Activated CD4-positive, alpha-beta T cell treated with anti-CD3 and anti-CD28 coated beads for 24 hours (primary cell): Measurements from ENCODE around the gene NBAS.
"Not testable (repeated sequence)": the region's sequence is repeated elsewhere in the genome, so short reads cannot be mapped to it uniquely, and the experiment has no call there.

Source experiments
- DNase-seq, 2 donors: peaks; one replicate each; pipeline ENCODE4 v3.0.0-alpha.2; 2020; ENCODE audit warnings: low read depth in 2 of 2

Gene NBAS

DNA sequence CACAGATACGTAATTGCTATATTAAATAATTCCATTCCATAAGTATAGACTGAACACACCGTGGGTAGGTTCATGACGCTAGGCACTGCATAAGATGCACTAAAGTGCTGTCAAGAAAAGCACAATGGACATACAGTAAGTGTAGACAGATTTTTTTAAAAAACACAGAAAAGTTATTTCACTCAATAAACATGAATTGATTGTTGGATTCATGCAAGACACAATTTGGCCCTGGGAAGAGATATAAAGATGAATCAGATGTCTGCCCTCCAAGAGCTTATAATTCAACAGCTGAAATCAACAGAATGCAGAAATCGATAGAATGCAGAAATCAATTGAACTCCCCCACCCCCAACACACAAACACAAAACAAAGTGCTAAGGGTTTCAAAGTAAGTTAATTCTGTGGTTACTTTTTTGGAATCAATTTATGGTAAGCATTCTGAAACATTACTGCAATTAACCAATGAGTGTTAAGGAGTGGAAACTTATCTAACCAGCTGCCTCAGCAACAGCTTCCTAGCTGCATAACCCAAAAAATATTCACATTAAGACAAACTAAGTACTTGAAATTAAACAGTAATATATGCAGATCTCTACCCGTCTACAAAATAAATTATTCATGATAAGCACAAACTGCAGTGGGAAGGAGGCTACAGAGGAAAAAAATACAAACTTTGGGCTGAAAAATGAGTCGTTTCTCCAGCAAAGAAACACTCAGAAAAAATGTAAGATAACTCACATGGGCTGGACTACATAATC, 1.6 kb downstream of the NBAS start:
- DNase-seq = no peak

DNA sequence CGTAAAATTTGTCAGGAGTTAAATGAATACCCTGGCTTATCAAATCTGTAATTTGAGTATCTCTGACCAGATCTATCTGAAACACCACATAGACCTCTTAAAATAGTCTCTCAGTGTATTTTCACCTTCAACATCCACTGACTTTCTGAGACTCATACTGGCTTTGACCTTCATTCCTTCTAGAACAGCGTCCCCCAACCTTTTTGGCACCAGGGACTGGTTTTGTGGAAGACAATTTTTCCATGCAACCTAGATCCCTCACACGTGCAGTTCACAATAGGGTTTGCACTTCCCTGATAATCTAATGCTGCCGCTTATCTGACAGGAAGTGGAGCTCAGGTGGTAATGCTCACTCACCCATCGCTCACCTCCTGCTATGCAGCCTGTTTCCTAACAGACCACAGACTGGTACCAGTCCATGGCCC, 3.2 kb downstream of the NBAS start:
- DNase-seq = no peak

DNA sequence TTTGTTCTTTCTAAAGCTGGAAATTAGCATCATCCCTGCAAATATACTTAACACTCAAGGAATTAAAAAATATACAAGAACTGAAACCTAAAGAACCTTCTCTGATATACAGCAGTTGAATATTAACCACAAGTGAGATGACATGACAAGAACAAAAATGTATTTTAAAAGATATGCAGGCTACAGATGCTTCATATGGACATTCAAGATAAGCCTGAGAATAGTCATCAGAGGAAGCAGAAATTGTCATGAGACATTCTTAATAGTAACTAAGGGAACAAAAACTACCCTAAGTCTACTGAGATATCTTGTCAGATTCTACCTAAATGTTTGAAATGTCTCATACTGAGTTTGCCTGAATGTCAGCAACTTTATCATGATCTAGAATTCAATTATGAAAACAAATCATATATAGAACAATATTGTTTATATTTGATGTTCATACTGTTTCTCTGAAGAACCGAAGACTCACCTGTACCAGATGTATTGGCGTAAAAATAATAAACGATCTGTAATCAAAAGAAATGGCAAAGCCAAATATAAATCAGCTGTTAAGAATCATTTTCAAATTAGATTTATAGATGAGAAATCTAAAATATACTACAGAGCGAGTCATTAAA, 4.7 kb downstream of the NBAS start:
- no peak for DNase-seq

DNA sequence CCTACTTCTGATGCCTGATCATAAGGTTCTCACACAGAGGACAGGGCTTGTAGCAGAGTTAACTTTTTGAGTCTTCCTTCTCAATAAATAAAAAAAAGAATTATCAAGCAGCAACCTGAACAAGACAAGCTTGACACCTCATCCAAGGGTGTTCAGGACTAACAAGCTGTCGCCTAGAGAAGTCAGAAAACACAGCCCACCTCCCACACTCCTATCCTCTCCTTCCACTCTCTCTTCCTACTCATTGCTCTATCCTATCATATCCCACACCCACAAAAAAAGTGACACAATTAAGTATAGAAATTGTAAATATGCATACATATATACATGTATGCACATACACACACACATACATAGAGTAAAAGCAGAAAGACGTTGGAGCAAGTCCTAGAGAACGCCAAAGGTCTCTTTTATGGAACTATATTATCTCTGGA, 5.4 kb downstream of the NBAS start:
- DNase-seq = no peak

DNA sequence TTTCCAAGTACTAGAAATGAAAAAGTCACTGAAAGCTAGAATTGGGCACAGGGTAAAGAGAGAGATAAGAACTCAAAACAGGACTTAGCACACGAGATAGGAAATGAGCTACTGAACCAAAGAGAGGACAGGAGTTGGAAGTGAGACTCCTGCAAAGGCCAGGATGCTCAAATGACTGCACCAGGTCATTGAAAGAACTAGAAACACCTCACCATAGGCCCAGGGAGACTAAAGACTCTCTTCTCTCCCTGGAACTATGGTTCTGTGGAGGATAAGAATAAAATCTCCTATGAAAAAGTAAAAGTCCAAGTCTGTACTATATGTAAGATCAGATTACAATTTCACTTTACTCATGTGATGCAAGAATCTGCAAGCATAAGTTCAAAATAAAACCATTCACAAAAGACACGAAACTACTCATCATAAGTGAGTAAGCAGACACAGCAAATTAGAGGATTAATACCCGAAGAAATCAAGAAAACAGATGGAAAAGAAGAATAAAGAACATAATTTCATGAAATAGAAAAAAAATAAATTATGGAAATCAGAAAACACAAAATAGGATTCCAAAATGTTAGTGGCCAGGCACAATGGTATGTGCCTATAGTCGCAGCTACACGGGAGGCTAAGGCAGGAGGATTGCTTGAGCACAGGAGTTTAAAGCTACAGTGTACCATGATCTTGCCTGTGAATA, 6.5 kb downstream of the NBAS start:
- DNase-seq = no peak

DNA sequence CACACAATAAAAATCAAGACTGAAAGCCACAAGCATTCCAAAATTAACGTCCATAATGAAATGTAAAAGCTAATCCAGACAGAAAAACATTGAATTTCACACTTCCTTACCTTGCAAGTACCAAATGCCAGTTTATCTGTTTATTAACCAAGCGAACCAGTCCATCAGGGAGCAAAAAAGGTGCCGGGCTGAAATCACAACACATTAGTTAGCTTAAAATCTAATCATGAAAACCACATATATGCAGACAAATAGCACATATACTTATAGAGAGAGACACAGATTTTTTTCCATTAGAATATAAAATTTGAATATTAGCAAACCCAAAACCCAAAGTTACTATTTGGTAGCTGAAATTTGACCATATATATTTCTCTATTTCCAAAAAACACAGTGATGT, 7.2 kb downstream of the NBAS start:
- DNase-seq = no peak

DNA sequence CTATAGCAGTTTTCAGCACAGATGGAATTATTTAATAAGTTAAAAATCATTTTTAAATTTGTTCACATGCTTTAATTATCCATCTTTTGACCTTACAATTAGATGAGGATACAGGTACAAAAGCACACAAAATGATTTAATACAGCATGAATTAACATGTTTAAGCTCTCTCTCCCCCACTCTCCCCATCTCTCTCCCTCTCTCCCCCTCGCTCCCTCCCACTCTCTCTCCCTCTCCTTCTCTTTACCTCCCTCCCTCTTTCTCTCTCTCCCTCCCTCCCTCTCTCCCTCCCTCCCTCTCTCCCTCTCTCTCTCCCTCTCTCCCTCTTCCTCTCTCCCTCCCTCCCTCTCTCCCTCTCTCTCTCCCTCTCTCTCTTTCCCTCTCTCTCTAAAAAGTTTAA, 7.6 kb downstream of the NBAS start:
- no peak for DNase-seq

DNA sequence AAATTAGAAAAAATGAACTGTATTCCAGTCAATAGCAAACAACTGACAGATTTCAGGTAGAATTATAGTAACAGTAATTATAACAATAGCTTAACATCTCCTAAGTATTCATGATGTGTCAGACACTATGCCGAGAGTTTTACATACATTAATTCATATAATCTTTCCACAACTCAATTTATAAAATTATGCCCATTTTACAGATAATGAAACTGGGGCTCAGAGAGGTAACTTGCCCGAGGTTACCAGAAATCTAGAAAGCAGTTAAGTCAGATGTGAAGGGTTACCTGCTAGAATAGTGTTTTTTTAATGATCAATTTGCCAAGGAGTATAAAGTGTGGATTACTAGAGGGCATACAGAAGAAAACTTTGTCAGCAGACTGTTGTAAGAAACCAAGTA, 12.2 kb downstream of the NBAS start:
- no peak for DNase-seq

DNA sequence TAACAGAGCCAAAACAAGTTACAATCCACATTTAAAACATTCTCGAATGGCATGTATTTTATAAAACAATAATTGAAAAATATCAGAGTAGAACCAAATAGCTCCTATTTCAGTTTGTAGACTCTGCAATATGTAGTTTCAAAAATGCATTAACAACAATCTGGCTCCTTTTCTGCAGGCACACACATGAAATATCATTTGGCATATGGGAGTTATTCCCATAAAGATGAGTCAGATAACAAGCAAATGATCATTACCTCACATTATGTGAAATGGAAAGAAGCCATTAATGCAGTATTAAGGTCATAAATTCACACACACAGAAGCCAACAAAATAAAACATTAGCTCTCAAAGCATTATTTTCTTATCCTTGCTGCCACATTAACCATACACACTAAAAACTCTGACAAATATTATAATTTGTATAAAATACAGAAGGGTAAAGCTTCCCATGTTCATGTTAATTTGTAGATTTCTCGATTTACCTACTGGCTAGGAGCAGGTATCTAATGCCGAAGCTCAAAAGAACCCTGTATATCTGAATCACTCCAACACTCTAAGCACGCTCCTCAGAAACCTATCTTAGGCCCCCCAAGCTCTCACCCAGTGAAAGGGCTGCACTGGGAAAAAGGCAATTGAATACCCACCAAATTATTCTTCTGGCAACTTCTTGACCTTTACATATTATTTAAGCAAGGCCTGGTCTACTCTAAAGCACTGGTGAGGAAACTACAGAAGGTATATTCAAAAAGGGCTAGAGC, 13.8 kb downstream of the NBAS start:
- no peak for DNase-seq

DNA sequence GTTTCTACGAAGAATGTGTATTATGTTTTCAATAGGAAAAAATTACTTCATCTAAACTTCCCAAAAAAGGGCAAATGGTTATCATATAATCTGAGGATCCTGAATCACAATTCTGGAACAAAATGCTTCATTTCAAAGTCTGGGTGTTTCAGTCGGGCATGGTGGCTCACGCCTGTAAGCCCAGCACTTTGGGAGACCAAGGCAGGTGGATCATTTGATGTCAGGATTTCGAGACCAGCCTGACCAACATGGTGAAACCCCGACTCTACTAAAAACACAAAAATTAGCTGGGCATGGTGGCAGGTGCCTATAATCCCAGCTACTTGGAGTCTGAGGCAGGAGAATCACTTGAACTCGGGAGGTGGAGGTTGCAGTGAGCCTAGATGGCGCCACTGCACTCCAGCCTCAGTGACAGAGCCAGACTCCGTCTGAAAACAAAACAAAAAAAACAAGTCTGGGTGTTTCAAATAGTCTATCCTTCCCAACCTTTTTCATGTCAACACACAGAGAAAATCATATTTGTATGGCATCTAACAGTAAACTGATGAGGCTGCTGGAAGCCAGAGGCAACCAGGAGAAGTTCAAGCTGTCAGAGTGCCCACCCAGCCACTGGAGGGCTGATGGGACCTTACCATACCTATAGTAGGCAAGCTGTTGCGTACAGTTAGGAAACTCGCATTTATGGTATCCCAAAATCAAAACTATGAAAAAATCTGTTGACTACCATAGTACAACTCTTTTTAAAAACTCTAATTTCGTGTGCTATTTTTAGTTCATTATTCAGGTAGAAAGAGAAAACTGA, 14.6 kb downstream of the NBAS start:
- DNase-seq = no peak

DNA sequence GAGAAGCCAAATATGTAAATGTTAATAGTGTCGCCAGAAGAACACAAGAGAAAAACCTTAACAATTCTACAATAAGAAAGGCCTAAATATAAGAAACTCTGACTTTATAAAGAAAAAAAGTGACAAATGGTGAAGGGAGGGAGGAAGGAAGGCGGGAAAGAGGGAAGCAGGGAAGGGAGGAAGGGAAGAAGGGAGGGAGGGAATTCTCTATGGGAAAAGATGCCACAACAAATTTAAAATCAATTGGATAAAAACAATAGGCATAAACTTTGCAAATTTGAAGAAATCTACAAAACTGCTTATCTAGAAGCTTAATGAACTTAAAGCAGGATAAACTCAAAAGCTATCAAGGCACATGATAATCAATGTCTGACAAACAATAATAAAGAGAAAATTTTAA, 16.9 kb downstream of the NBAS start:
- no peak for DNase-seq

DNA sequence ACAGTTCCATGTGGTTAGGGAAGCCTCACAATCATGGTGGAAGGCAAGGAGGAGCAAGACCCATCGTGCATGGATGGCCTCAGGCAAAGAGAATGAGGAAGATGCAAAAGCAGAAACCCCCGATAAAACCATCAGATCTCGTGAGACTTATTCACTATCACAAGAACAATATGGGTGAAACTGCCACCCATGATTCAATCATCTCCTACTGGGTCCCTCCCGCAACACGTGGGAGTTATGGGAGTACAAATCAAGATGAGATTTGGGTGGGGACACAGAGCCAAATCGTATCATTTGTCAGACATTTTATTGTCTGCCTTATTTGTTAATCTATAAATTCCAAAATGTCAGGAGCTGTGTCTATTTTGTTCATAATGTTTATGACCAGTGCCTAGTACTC, 17.6 kb downstream of the NBAS start:
- DNase-seq = no peak

DNA sequence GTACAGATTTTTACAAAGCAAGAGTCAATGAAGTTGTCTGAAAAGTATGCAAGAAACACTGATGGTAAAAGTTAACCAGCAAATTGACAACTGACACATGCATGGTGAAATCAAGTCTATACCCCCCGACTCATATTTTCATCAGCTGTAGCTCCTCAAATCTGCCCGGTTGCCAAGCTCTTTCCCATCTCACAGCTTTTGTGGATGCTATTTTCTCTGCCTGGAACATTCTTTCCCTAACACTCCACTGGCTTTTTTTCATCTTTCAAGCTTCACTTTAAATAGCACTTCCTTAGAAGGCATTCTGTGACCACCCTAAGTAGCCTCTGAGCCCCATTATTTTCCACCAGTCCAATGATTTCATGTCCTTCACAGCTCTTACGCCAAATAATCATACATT, 18.1 kb downstream of the NBAS start:
- no peak for DNase-seq

DNA sequence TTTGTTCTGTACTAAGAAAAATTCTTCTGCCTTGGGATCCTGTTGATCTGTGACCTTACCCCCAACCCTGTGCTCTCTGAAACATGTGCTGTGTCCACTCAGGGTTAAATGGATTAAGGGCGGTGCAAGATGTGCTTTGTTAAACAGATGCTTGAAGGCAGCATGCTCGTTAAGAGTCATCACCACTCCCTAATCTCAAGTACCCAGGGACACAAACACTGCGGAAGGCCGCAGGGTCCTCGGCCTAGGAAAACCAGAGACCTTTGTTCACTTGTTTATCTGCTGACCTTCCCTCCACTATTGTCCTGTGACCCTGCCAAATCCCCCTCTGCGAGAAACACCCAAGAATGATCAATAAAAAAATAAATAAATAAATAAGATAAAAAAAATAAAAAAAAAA, 18.9 kb downstream of the NBAS start:
- DNase-seq = not testable (repeated sequence)

DNA sequence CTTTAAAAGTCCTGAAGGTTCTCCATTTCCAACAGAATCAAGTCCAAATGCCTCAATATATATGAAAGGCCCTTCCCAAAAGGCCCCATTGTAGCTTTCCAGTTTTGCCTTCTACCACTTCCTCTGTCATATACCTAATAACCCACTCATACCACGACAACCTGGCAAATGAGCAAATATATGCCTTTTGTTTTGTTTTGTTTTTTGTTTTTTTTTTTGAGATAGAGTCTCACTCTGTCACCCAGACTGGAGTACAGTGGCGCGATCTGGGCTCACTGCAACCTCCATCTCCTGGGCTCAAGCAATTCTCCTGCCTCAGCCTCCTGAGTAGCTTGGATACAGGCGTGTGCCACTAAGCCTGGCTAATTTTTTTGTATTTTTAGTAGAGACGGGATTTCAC, 20.6 kb downstream of the NBAS start:
- not testable (repeated sequence) for DNase-seq

DNA sequence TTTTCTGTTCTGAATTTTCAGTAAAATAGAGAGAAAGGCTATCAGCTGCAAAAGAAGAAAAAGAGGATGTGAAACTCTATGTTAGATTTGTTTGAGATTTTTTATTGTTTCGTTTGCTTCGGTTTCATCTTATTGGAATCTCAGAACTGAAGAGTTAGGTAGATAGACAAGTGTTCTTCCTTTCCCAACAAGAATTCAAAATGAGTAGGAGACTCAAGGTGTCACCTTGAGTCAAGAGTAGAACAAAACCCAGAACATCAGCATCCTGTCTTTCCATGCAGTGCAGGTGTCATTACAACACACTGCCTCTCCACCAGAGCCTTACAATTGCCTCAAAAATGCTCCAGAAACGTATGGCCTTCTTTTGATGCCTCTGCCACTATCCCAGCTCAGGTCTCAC, 21.1 kb downstream of the NBAS start:
- no peak for DNase-seq

DNA sequence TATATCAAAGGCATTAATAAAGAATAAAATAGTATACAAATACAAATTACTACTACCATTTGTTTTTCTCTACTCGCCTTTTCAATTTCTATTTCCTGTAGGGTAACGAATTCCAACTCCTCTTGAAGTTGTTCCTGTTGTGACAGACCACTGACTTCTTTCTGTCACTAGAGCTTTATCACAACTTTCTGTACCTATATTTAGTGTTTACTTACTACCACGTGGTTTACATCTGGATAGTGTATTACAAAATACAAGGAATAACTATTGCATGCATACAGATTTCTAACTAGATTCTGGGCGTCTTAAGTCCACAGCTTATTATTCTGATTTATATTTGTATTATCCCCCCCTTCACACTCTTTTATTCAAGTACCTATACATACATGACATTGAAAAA, 22.3 kb downstream of the NBAS start:
- no peak for DNase-seq

DNA sequence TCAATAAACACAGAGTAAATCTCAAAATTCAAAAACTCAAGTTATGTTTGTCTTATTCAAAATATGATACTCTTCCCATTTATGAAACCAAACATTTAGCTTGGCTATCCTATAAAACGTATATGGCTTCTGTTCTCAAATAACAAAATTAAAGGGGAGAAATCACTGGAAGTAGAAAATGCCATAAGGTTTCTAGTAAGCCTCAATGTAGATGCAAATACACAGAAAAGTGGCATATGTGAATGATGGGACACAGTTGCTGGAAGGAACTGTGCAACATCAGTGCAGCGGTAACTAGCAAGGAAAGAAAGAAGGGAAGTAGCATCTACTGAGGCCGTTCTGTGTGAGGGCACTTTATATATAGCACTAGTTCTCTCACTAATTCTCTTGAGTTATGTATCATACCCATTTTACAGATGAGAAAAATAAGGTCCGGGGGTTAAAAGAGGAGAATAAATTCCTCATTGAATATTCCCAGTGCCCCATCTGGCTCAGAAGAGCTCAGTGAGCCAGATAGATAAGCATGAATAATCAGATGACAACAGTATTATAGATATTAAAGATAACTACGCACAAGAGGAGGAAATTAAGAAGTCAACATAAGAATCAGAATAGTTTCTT, 27.2 kb downstream of the NBAS start:
- DNase-seq = no peak

DNA sequence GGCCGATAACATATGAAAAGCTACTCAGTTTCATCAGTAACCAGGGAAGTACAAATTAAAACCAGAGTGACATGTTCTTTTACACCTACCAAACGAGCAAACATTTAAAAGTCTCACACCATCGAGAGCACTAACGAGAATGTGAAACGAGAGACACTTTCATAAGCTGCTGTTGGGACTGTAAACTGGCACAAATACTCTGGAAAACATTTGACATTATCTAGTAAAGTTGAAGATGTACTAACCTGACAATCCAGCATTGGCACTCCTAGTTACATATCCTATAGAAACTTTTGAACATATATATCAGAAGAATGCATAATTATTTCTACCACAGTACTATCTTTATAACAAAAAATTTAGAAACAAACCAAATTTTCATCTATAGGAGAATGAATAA, 28.1 kb downstream of the NBAS start:
- no peak for DNase-seq

DNA sequence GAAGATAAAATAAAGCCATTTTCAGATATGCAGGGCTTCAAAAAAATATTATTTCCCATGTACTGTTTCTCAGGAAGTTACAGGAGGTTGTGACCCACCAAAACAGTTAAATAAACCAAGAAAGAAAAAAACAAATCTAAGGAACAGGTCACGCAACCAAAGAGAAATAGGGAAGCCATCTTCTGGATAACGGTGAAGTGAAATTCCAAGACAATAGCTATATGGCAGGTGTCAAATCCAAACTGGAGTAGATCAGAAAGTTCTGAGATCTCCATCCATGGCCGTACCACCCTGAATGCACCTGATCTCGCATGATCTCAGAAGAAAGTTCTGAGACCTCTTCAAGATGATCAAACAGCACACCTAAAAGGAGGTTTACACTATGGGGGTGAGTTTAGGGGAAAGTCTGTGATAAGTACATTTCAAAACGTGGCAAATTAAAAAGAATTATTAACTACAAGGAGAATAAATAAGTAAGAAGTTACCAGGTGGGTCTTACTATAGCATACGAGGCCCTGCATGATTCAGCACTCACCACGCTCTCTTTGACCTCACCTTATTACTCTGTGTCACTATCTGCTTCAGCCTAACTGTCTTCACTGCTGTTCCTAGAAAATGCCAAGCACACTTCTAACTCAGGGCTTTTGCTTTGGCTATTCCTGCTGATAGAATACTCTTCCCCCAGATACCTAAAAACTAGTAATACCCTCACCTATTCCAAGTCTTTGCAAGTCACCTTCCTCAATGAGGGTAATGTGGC, 29.9 kb downstream of the NBAS start:
- DNase-seq = no peak
